Body of pancreas (tissue), 4 donors: ENCODE data around the gene THADA.

ENCODE experiments used
- POLR2A ChIP-seq, 3 donors: fragments of 450-650 bp; IDR thresholded peaks; one replicate each; pipeline ENCODE4 v1.6.1; 2016; ENCODE audit warnings: antibody characterized with exemption in 3 of 3, mild to moderate bottlenecking in 2 of 3
- TF ChIP-seq, protein P1 (sequence below), 7 experiments: fragments of 450-650 bp in 4 of 7; fragments of 200-600 bp in 3 of 7; sonication (generic) in 3 of 7; IDR thresholded peaks; one replicate each; pipeline ENCODE4 v1.5.1; 2016 to 2019; ENCODE audit warnings: antibody characterized with exemption in 7 of 7

DNA sequence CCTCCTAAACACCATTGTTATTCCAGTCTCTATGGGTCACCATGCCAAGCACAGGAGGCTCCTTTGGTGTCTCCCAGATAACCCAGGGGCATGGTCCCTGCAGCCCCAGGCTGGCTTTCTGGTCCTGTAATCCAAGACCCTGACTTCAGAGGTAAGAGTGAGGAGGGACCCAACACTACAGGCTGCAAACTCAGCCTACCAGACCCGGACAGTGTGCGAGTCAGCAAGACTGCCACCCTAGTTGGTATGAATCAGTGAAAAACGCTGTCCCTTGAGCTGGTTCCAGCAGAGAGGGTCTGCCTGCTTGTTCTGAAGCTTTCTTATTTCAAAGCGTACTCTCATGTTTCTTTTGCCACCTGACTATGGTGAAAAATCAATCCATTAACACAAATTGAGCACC, 321.8 kb downstream of the THADA start:
- TF ChIP-seq, protein P1, sequence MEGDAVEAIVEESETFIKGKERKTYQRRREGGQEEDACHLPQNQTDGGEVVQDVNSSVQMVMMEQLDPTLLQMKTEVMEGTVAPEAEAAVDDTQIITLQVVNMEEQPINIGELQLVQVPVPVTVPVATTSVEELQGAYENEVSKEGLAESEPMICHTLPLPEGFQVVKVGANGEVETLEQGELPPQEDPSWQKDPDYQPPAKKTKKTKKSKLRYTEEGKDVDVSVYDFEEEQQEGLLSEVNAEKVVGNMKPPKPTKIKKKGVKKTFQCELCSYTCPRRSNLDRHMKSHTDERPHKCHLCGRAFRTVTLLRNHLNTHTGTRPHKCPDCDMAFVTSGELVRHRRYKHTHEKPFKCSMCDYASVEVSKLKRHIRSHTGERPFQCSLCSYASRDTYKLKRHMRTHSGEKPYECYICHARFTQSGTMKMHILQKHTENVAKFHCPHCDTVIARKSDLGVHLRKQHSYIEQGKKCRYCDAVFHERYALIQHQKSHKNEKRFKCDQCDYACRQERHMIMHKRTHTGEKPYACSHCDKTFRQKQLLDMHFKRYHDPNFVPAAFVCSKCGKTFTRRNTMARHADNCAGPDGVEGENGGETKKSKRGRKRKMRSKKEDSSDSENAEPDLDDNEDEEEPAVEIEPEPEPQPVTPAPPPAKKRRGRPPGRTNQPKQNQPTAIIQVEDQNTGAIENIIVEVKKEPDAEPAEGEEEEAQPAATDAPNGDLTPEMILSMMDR (IDR thresholded peaks at IDR 0.05), result no peak
- no peak for TF ChIP-seq POLR2A (IDR thresholded peaks at IDR 0.05)
